CD4-positive, alpha-beta T cell treated with Interleukin-4 for 4 hours (primary cell): ENCODE measurements around the gene NSRP1.
"Not testable (repeated sequence)": the region's sequence is repeated elsewhere in the genome, so short reads cannot be mapped to it uniquely, and the experiment has no call there.

Source experiments
- DNase-seq: peaks from one replicate; pipeline ENCODE4 v3.0.0-alpha.2; 2020

The NSRP1 gene

DNA sequence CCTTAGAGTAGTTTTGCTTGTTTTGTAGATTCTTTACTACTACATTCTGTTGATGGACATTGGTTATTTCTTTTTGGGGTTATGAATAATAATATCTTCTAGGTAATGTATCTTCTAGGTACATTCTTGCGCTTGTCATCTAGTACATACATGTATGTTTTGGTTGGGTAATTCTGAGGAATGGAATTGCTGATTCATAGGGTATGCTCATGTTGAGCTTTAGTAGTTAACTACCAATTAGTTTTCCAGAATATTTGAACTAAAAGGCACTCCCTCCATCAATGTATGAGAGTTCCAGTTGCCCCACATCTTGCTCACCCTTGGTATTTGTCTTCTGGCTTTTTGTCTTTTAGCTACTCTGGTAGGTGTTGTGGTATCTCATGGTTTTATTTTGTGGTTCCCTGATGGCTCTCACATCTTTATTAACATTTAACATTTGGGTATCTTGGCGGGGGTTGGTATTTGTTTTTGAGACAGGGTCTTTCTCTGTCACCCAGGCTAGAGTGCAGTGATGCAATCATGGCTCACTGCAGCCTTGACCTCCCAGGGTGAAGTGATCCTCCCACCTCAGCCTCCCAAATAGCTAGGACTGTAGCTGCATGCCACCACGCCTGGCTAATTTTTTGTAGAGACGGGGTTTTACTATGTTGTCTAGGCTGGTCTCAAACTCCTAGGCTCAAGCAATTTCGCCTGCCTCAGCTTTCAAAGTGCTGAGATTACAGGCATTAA is 71.8 kb downstream of the NSRP1 start:
- no peak for DNase-seq

DNA sequence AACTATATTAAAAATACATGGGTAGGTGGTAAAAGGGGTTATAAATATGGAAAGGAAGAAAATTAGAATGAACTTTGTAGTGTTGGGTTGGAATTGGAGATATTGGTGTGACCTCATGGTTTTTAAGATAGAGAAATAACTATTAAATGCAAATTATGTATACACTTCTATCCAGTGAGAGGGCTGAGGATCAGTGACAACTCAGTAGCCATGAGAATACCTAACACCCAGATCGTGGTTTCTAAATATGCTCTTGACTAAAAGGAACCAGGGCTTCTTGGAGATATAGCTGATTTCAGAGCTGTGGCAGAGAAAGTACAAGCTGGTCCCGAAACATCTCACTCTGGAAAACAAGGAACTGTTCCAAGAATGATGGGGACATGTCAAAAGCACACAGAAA is 74.5 kb downstream of the NSRP1 start:
- no peak for DNase-seq

DNA sequence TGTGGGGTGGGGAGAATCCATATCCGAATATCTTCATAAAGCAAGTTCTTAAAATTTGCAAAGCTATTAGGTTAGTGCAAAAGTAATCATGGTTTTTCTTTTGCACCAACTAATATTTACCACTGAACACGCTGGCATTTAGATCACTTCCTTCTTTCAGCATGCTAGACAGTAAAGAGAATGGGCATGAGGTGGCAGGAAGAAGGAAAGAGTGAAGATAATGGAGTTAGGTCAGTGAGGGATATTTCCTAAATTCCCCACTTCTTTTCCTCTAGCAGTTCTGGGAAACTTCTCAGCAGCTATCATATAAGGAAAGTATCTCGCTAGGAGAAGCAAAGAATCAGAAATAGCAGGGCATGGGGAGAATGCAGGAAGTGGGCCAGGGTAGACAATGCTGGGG is 79.9 kb downstream of the NSRP1 start:
- no peak for DNase-seq

DNA sequence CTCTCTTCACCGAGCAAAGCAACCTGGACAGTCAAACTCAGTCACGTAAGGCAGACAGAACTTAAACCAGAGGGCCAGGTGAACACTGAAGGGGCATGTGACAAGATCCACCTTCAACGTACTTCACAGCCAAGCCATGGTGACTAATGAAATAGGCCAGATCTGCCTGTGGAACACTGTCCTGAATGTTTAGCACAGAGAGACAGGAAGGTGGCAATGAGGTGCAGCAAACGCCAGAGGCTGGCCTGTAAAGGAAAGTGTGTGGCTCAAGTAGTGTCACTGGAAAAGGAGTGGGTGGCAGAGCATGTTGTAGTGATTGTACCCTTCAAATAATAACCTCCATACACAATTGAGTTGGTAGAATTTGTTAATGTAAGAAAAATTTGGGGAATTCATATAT is 80.8 kb downstream of the NSRP1 start:
- DNase-seq: no peak

DNA sequence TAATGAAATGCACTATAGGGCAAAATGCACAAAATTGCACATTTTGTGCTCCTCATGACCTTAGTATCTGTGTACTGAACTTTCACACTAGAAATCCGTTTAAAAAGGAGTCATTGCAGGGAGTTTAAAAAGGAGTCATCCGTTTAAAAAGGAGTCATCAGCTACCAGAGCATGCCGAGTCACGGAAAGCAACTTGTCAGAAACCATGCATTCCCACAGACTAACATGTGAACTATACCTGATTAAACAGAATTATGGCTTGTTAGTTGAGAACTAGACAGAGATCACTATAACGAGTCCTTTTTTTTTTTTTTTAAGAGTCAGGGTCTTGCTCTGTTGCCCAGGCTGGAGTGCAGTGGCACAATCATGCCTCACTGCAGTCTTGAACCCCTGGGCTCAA is 83.0 kb downstream of the NSRP1 start:
- no peak for DNase-seq

DNA sequence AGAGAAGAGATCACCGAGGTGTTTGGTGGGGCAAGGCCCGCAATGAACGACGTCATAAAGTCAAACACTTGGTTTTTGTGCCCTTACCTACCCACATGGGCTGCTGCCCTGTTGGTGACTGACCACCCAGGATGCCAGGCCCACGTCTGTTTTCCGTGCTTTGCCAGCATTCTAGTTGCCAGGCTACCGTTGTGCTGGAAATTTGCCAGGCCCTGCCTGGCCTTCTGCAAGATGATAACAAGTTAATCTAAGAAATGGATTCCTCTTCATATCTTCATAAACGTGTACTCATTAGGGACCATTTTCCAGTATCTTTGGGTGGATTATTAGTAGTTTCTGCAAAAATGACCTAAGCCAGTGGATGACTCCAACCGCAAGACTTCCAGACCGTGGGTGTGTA is 83.5 kb downstream of the NSRP1 start:
- DNase-seq: no peak

DNA sequence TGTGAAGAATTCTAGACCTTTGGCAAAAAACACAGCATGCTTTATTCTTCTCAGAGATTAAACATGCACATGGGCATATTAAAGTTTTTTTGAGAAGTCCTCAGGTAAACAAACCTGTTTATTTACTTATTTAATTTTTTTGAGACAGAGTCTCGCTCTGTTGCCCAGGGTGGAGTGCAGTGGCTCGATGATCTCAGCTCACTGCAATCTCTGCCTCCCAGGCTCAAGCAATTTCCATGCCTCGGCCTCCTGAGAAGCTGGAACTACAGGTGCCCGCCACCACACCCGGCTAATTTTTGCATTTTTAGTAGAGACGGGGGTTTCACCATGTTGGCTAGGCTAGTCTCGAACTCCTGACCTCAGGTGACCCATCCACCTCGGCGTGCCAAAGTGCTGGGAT is 84.0 kb downstream of the NSRP1 start:
- not testable (repeated sequence) for DNase-seq

DNA sequence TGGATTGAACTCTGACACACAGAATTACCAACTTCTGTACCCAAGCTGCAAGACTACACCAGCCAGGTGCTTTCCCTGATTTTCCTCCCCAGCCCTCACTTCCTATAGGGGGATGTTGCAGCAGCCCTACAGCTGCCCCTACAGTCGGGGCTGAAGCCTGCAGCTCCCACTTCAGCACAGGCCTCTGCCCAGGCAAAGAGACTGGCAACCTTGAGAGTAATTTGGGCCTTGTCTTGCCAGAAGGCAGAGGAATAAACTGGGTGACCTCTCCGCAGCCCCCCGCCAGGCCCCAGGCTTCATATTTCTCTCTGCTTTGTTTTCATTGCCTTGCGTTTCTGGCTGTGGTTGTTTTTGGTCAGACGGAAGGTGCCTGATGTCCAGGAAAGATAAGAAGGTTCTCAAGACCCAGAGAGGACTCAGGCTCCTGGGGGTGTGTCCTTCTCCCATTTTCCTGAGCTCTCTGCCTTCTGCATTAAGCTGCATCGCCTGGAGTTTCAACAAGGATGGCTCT is 86.9 kb downstream of the NSRP1 start:
- DNase-seq: no peak

DNA sequence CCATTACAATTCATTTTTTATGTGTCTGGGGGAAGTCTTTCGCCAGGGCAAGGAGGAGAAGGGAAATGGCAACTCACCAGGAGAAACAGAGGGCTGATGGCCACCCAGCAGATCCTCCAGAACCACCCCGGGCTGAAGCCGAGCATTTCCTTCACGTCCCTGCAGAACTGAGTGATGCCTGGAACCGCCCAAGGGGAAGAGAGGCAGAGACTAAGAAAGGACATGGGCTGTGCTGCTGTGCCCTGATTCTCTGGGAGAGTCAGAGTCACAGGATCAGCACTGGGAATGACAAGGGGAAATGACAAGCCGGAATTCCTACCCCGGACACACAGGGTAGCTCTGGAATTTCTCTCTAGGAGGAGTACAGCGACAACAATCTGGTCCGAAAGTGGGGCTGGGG is 91.0 kb downstream of the NSRP1 start:
- DNase-seq: no peak

DNA sequence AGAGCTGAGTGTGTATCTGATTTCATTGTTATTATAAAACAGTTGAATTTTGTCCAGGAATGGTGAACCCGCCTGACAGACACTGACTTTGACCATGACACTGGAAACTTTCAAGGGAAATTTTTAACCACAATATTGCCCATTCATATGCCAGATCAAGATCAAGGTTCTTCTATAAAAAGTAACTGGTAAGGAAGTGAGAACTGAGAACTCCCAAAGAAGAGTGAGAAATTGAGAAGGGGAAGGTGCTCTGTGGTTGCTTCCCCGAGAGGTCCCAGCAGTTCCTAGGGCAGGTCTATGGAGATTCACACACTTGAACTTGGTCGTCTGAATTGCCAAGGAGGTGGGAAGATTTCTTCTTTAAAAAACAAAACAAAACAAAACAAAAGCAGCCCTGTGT is 91.6 kb downstream of the NSRP1 start:
- no peak for DNase-seq

DNA sequence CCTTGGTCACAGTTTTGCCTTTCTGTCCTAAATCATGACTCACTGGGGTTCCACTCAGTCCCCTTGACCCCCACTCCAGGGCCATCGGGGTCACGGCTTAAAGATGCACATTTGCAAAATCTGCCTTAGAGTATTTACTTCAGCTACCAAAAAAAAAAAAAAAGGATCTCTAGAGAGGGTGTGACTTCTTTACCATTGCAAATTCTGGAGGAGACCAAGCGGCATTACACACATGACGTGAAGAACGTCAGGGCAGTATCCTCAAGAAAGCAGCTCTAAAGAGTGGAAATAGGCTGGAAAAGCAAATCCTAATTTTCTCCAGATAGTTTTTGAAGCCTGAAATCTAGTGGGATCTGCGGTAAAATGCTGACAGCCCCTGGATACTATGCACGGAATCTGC is 93.3 kb downstream of the NSRP1 start:
- DNase-seq: no peak

DNA sequence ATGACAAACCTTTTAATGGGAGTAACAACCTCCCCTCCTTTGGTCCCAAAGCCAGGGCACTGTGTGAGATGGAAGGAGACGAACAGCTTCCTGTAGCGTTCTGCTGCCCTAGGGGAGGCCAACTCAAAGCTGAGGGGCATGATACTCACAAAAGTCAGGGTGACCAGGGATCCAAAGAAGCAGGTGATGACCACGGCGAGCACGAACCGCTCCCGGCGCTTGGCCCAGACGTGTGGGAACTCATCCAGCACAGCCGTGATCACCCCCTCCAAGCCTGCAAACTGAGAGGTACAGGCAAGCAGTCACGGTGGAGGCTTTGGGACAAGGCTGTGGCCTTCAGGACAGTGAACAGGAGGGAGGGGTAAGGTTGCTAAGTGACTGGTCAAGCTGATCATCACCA is 93.8 kb downstream of the NSRP1 start:
- no peak for DNase-seq

DNA sequence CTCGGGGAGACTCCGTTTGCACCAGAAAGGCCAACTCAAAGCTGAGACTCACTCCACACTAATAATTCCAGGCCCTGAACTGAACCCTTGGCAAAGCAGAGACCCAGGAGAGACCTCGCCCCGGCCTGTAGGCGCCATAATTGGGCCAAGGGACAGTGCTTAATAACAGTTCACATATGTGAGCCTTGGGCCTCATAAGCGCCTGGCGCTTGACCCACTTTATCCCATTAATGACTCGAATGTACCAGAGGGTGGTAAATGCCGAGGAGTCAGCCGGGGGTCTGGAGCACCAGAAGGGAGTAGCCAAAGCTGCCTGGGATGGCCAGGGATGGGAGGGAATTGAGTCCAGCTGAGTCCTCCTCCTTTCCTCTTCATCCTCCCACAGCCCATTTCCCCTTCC is 94.3 kb downstream of the NSRP1 start:
- no peak for DNase-seq

DNA sequence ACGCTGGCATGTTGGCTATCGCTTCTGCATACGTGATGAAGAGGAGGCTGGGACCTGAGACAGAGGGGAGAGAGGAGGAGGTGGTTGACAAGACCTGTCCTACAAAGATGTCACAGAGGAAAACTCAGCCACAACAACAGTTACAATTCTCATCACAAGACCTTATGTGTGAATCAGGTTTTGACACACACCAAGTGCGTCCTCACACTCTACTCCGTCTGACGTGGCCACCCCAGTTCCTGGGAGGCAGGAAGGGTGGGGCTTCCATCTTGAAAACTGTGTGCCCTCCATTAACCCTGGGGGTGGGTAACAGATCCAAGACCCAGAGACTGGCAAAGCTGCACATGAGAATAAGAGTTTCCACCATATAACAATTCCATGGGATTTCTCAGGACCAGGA is 94.8 kb downstream of the NSRP1 start:
- DNase-seq: no peak

DNA sequence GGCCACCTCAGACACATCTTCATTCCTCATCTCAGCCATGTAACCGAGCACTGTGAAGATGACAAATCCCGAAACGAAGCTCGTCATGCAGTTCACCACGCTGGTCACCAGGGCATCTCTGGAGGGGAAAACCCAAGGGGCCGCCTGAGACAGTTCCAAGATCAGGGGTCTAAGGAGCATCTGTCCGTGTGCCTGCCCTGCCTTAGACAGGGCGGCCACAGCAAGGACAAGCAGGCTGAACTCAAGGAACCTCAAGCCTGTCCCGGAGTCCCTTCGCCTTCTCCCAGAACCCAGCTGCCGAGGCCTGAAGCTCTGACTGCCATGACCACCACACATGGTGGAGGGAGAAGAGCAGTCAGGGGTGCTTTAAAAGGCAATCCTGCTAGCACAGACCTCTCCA is 96.1 kb downstream of the NSRP1 start:
- DNase-seq: no peak

DNA sequence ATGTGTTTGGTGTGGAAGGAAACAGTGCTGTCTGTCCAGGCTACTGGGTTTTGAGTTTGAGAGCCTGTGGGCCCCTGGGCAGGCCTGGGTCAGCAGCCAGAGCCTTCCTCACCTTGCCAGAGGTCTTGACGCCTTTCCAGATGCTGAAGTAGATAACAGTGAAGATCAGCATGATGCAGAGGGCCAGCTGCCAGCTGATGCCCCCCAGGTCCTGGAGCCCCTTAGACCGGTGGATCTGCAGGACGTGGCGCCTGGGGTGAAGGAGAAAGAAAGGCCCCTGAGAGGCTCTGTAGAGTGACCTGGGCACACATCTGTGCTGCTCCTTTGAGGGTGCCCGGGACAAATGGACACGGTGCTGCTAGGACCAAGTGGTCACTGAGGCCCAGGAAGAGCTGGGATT is 100.4 kb downstream of the NSRP1 start:
- DNase-seq: no peak

DNA sequence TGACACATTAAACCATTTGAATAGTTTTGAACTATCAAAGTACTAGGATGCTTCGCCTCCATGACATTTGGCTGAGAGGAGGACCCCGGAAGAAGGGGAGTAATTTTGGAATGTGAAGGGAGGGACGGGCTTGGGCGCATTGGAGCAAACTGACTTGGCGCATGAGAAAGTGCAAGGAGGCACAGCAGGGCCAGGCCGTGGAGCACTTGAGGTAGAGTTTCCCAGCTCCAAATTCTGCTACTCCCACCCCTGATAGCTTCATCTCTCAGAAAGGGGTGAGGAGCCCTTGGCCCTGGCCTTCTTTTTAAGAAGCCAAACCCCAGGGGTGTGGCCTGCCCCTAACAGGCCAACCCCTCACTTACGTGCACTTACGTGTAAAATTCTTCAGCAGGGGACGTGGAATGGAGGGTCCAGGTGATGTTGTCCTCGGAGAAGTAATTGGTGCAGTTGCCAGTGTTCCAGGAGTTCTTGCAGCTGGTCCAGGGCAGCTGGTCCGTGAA is 101.2 kb downstream of the NSRP1 start:
- no peak for DNase-seq

DNA sequence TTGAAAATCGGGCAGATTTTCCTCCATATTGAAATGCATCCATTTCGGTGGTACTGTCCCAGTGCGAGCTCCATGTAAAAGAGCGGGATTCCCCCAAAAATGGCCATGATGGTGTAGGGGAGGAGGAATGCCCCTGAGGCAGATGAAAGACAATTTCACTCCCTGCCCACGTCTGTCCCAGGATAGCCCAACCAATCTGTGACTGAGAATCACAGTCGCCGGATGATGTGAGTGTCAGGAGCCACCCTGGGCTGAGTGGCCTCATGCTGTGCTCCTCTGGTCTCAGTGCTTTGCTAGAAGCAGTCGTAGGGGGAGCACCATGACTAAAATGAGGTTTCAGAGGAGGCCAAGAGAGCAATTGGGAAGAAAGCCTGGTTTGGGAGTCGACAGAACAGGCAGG is 102.2 kb downstream of the NSRP1 start:
- no peak for DNase-seq

DNA sequence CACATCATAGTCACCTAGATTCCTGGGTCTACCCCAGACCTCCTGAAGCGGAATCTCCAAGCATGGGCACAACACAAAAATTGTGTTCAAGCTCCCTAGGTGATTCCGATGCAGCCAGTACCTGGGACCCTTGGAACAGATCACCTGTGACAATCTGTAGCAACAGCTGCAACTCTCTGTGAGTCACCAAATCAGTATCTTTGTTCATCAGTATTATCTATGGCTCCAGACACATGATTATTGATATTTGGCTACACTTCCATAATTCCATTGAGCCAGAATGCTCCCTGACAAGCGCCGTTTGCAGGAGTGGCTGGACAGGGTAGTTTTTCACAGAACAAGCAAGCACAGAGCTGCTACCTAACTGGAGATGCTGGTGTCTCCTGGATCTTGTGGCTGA is 102.7 kb downstream of the NSRP1 start:
- DNase-seq: no peak

DNA sequence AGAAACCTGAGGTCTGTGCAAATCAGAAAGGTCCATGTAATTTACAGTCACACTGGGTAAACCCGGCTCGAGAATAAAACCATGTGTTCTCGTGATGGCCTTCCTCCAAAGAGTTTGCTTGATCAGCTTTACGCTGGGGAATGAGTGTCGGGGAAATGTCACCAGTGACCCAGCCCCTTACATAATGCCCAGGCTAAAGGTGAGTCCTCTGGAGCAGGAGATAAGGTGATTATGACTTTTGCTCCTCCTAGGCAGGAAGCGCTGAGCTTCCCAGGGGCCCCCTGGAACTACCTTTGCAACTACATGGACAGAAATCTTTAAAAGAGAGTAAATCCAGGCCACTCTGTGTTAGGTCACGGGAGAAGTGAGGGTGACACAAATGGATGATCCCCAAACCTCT is 103.2 kb downstream of the NSRP1 start:
- DNase-seq: no peak

DNA sequence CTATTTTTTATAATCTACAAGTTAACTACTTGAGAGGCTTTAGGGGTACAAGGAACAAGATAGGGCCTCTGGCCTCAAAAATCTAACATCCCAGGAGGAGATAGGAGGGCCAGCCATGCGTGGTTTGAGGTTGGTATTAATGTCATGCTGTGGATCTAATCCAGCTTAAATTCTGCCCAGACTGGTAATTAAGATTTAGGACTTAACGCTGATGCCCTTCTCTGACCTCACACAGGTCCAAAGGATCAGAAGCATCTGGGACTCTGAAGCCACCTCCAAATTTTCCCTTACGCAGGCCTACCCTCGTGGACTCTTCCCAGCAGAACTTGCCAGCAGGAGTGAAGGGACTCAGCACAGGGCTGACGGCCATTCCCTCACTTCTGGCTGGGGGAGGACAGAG is 103.8 kb downstream of the NSRP1 start:
- DNase-seq: no peak

DNA sequence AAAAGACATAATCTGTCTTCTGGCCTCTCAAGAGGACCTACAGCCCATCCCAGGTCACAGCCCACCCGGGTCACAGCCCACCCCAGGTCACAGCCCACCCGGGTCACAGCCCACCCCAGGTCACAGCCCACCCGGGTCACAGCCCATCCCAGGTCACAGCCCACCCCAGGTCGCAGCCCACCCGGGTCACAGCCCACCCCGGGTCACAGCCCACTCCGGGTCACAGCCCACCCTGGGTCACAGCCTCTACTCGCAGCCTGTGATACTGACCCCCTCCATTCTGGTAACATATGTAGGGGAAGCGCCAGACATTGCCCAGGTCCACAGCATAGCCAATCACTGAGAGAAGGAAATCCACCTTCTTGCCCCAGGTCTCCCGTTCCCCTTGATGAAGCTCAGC is 104.7 kb downstream of the NSRP1 start:
- DNase-seq: no peak

DNA sequence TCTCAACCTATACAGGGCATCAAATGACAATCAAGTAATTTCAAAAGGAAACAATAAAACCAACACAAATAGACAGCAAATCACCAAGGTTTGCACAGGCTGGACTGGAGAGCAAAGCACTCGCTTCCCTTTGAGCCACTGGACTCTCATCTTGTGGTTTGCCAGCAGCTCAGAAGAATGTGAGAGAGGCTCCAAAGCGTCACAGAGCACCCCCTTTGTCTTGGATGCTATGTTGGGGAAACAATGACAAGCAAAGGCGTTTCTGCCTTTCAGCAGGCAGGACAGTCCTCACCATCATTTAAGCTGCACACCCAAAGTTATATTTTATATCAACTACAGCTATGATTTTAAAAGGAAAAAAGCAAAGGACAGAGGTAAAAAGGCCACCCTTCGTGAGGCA is 105.6 kb downstream of the NSRP1 start:
- no peak for DNase-seq

DNA sequence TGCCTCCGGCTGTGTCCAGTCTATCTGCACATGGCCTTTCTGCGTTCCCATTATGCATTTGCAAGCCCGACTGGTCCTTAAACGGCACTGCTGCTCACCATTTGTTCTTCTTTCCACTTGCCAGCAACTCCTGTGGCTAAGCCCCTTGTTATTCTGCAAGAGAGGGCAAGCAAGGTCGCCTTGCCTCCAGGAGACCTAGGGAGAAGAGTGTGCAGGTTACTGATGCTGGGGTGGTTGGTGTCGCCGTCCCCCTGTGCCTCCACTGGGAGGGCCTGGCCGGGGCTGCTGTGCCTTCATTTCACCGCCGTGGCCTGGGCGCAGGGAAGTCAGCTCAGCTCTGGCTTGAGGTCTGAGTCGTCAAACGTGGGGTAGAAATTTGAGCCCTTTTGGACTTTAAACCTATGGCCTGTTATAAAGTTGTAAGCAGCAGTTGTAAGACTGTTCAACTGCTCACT is 106.1 kb downstream of the NSRP1 start:
- DNase-seq: no peak

DNA sequence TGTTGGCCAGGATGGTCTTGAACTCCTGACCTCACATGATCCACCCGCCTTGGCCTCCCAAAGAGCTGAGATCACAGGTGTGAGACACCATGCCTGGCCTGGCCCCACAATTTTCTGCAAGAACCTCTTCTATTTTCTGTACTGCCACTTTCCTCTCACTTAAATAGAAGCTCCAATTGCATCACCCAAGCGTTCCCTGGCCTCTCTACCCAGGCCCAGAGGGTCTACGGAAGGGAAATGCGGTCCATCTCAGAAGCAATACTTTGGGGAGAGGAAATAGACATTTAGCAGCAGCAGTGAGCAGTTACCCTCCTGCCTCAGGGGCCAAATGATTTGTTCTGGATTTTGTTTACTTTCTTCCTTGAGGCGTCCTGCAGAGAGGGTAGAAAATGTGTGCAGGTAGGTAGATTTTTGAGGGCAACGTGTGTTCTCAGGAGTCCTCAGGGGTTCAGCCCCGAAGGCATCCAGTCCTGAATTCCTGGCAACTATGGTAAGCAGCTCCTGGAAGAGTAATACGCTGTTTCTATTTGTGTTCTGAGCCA is 107.9 kb downstream of the NSRP1 start:
- DNase-seq: no peak
